ENCODE data around the gene ZNF264.
"Not testable (repeated sequence)": the region's sequence is repeated elsewhere in the genome, so short reads cannot be mapped to it uniquely, and the experiment has no call there.

ZNF264 gene
- total RNA-seq, result 37.6 to 154 (median 68.4) reads per million in 9 experiments

GRCh38 chr19:57191141-57192076 is at the start of gene ZNF264:
ZNF264 (plus strand) TSS chr19:57191500; CDS start chr19:57191914, 414 bp downstream.
- DNase-seq, result peak; percentile 84 to 89 (median 84)
- Mint-ChIP-seq H3K4me1 (ENCODE audit: low read depth in 2 of 2) (peaks cover 24 to 35% of the 10 kb centered on the region in 2 donors), H3K27me3 (peaks cover 8 to 12% of the 10 kb centered on the region in 2 donors), H3K9me3 (peaks cover 6 to 10% of the 10 kb centered on the region in 2 donors), H3K36me3 (ENCODE audit: insufficient read depth) (peaks cover 36% of the 10 kb centered on the region), H3K4me3 (peak within 1 kb of the TSS; percentile 92), H3K27ac (peak within 1 kb of the TSS; percentile 96 to 97)
- ATAC-seq (replicated peaks), result peak; percentile 93

- peaks cover 4 to 7% of the 10 kb centered on the region in 2 donors for H3K27me3 Mint-ChIP-seq
- DNase-seq, result no peak
- H3K27ac Mint-ChIP-seq, result no peak overlapping the region
- no peaks in the 10 kb centered on the region for H3K36me3 Mint-ChIP-seq (ENCODE audit: insufficient read depth)
- no peaks in the 10 kb centered on the region for H3K4me1 Mint-ChIP-seq (ENCODE audit: low read depth in 2 of 2)
- H3K9me3 Mint-ChIP-seq, result peaks cover 6% of the 10 kb centered on the region in 2 donors
- H3K4me3 Mint-ChIP-seq, result no peak overlapping the region
- ATAC-seq (replicated peaks), result no peak
Measured at GRCh38 chr19:57141699-57142098, 49.6 kb upstream of the ZNF264 start.

GRCh38 chr19:57152921-57153320 is 38.4 kb upstream of the ZNF264 start:
- no peaks in the 10 kb centered on the region for H3K36me3 Mint-ChIP-seq (ENCODE audit: insufficient read depth)
- H3K27me3 Mint-ChIP-seq, result peaks cover 0 to 5% of the 10 kb centered on the region in 2 donors
- H3K4me1 Mint-ChIP-seq (ENCODE audit: low read depth in 2 of 2), result no peaks in the 10 kb centered on the region
- ATAC-seq (replicated peaks) (no peak), DNase-seq (no peak)
- H3K4me3 Mint-ChIP-seq, result no peak overlapping the region
- H3K9me3 Mint-ChIP-seq, result peaks cover 0 to 3% of the 10 kb centered on the region in 2 donors
- no peak overlapping the region for H3K27ac Mint-ChIP-seq

- Mint-ChIP-seq H3K27me3 (no peaks in the 10 kb centered on the region), H3K27ac (no peak overlapping the region), H3K4me3 (no peak overlapping the region), H3K4me1 (ENCODE audit: low read depth in 2 of 2) (no peaks in the 10 kb centered on the region), H3K36me3 (ENCODE audit: insufficient read depth) (peaks cover 3% of the 10 kb centered on the region), H3K9me3 (no peaks in the 10 kb centered on the region)
- ATAC-seq (replicated peaks) (no peak), DNase-seq (no peak)
Measured at GRCh38 chr19:57161985-57162539, 29.2 kb upstream of the ZNF264 start.

GRCh38 chr19:57165846-57166245 is 25.5 kb upstream of the ZNF264 start:
- DNase-seq, result no peak
- no peak overlapping the region for H3K27ac Mint-ChIP-seq
- H3K9me3 Mint-ChIP-seq, result no peaks in the 10 kb centered on the region
- H3K36me3 Mint-ChIP-seq (ENCODE audit: insufficient read depth), result no peaks in the 10 kb centered on the region
- no peak overlapping the region for H3K4me3 Mint-ChIP-seq
- no peaks in the 10 kb centered on the region for H3K27me3 Mint-ChIP-seq
- no peaks in the 10 kb centered on the region for H3K4me1 Mint-ChIP-seq (ENCODE audit: low read depth in 2 of 2)
- no peak for ATAC-seq (replicated peaks)

- DNase-seq, result no peak
Measured at GRCh38 chr19:57167385-57167784, 23.9 kb upstream of the ZNF264 start, which contains the start of gene DUXA. DUXA (minus strand) TSS chr19:57167485; CDS start chr19:57167443, 42 bp downstream.

GRCh38 chr19:57171551-57172081 is 19.7 kb upstream of the ZNF264 start:
- peak; percentile 80 for ATAC-seq (replicated peaks)
- H3K27ac Mint-ChIP-seq, result peak overlapping the region in 1 of 2 donors; percentile 74
- H3K4me1 Mint-ChIP-seq (ENCODE audit: low read depth in 2 of 2), result peaks cover 9 to 14% of the 10 kb centered on the region in 2 donors
- H3K9me3 Mint-ChIP-seq, result peaks cover 0 to 2% of the 10 kb centered on the region in 2 donors
- H3K36me3 Mint-ChIP-seq (ENCODE audit: insufficient read depth), result peaks cover 13% of the 10 kb centered on the region
- DNase-seq, result peak; percentile 28 to 29 (median 29)
- H3K4me3 Mint-ChIP-seq, result peak overlapping the region; percentile 70 to 81
- H3K27me3 Mint-ChIP-seq, result no peaks in the 10 kb centered on the region

More at GRCh38 chr19:57167385-57167784, 23.9 kb upstream of the ZNF264 start, which contains the start of gene DUXA:
- Mint-ChIP-seq H3K9me3 (peaks cover 0 to 2% of the 10 kb centered on the region in 2 donors), H3K27ac (no peak within 1 kb of the TSS), H3K27me3 (no peaks in the 10 kb centered on the region), H3K36me3 (ENCODE audit: insufficient read depth) (peaks cover 7% of the 10 kb centered on the region), H3K4me1 (ENCODE audit: low read depth in 2 of 2) (peaks cover 6 to 8% of the 10 kb centered on the region in 2 donors), H3K4me3 (no peak within 1 kb of the TSS)
- no peak for ATAC-seq (replicated peaks)

GRCh38 chr19:57190301-57190700 is 999 bp upstream of the ZNF264 start:
- Mint-ChIP-seq H3K9me3 (peaks cover 6 to 10% of the 10 kb centered on the region in 2 donors), H3K36me3 (ENCODE audit: insufficient read depth) (peaks cover 28% of the 10 kb centered on the region), H3K4me3 (peak overlapping the region; percentile 92), H3K27ac (peak overlapping the region; percentile 96 to 97), H3K27me3 (peaks cover 13 to 19% of the 10 kb centered on the region in 2 donors), H3K4me1 (ENCODE audit: low read depth in 2 of 2) (peaks cover 24 to 35% of the 10 kb centered on the region in 2 donors)
- DNase-seq (no peak), ATAC-seq (replicated peaks) (no peak)

- H3K27me3 Mint-ChIP-seq, result peaks cover 6 to 8% of the 10 kb centered on the region in 2 donors
- H3K36me3 Mint-ChIP-seq (ENCODE audit: insufficient read depth), result peaks cover 36% of the 10 kb centered on the region
- peaks cover 6 to 10% of the 10 kb centered on the region in 2 donors for H3K9me3 Mint-ChIP-seq
- no peak for ATAC-seq (replicated peaks)
- peak overlapping the region; percentile 96 to 97 for H3K27ac Mint-ChIP-seq
- DNase-seq, result no peak
- peaks cover 24 to 41% of the 10 kb centered on the region in 2 donors for H3K4me1 Mint-ChIP-seq (ENCODE audit: low read depth in 2 of 2)
- peak overlapping the region; percentile 92 for H3K4me3 Mint-ChIP-seq
Measured at GRCh38 chr19:57192077-57192420, 749 bp downstream of the ZNF264 start.

- peaks cover 36% of the 10 kb centered on the region for H3K36me3 Mint-ChIP-seq (ENCODE audit: insufficient read depth)
- H3K27ac Mint-ChIP-seq, result peak overlapping the region; percentile 96 to 97
- H3K27me3 Mint-ChIP-seq, result no peaks in the 10 kb centered on the region
- DNase-seq, result no peak
- H3K4me1 Mint-ChIP-seq (ENCODE audit: low read depth in 2 of 2), result peaks cover 26 to 44% of the 10 kb centered on the region in 2 donors
- peak; percentile 28 for ATAC-seq (replicated peaks)
- H3K9me3 Mint-ChIP-seq, result peaks cover 2 to 10% of the 10 kb centered on the region in 2 donors
- H3K4me3 Mint-ChIP-seq, result peak overlapping the region; percentile 92
Measured at GRCh38 chr19:57192993-57193392, 1.7 kb downstream of the ZNF264 start.

- H3K27me3 Mint-ChIP-seq; H3K27ac Mint-ChIP-seq; H3K9me3 Mint-ChIP-seq; DNase-seq; H3K4me3 Mint-ChIP-seq; ATAC-seq (replicated peaks): not testable (repeated sequence)
- peaks cover 27 to 63% of the 10 kb centered on the region in 2 donors for H3K4me1 Mint-ChIP-seq (ENCODE audit: low read depth in 2 of 2)
- peaks cover 38% of the 10 kb centered on the region for H3K36me3 Mint-ChIP-seq (ENCODE audit: insufficient read depth)
Measured at GRCh38 chr19:57197874-57198273, 6.6 kb downstream of the ZNF264 start.

GRCh38 chr19:57202160-57202559 is 10.9 kb downstream of the ZNF264 start:
- Mint-ChIP-seq H3K4me1 (ENCODE audit: low read depth in 2 of 2) (peaks cover 19 to 55% of the 10 kb centered on the region in 2 donors), H3K4me3 (no peak overlapping the region), H3K9me3 (no peaks in the 10 kb centered on the region), H3K27me3 (no peaks in the 10 kb centered on the region), H3K27ac (peak overlapping the region in 1 of 2 donors; percentile 67), H3K36me3 (ENCODE audit: insufficient read depth) (peaks cover 19% of the 10 kb centered on the region)
- ATAC-seq (replicated peaks) (no peak), DNase-seq (no peak)

- H3K36me3 Mint-ChIP-seq (ENCODE audit: insufficient read depth), result peaks cover 50% of the 10 kb centered on the region
Measured at GRCh38 chr19:57210381-57210780, 19.1 kb downstream of the ZNF264 start.

More at GRCh38 chr19:57210381-57210780, 19.1 kb downstream of the ZNF264 start:
- no peak overlapping the region for H3K27ac Mint-ChIP-seq
- peaks cover 4 to 6% of the 10 kb centered on the region in 2 donors for H3K4me1 Mint-ChIP-seq (ENCODE audit: low read depth in 2 of 2)
- H3K9me3 Mint-ChIP-seq, result peaks cover 0 to 8% of the 10 kb centered on the region in 2 donors
- H3K27me3 Mint-ChIP-seq, result no peaks in the 10 kb centered on the region
- no peak overlapping the region for H3K4me3 Mint-ChIP-seq
- DNase-seq (no peak), ATAC-seq (replicated peaks) (no peak)

All from effector memory CD8-positive, alpha-beta T cell (primary cell).